ENCODE data around the gene SF3A2.

- TF ChIP-seq, protein P1, sequence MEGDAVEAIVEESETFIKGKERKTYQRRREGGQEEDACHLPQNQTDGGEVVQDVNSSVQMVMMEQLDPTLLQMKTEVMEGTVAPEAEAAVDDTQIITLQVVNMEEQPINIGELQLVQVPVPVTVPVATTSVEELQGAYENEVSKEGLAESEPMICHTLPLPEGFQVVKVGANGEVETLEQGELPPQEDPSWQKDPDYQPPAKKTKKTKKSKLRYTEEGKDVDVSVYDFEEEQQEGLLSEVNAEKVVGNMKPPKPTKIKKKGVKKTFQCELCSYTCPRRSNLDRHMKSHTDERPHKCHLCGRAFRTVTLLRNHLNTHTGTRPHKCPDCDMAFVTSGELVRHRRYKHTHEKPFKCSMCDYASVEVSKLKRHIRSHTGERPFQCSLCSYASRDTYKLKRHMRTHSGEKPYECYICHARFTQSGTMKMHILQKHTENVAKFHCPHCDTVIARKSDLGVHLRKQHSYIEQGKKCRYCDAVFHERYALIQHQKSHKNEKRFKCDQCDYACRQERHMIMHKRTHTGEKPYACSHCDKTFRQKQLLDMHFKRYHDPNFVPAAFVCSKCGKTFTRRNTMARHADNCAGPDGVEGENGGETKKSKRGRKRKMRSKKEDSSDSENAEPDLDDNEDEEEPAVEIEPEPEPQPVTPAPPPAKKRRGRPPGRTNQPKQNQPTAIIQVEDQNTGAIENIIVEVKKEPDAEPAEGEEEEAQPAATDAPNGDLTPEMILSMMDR (IDR thresholded peaks at IDR 0.05), result no peak
- TF ChIP-seq POLR2A (IDR thresholded peaks at IDR 0.05), result no peak
Observed at GRCh38 chr19:2226051-2226839, 10.4 kb upstream of the SF3A2 start.
